Testis (tissue), 2 donors: ENCODE data around the gene C2CD4A.

Source experiments
- CTCF ChIP-seq, 3 experiments: fragments of 450-650 bp in 2 of 3; fragments of 200-600 bp in 1 of 3; sonication (generic) in 1 of 3; IDR thresholded peaks; one replicate each; pipeline ENCODE4 v1.5.1; 2016 to 2019; ENCODE audit warnings: antibody characterized with exemption in 3 of 3, mild to moderate bottlenecking in 2 of 3, moderate library complexity in 1 of 3
- POLR2A ChIP-seq: fragments of 450-650 bp; IDR thresholded peaks from one replicate; pipeline ENCODE4 v1.6.1; 2017; ENCODE audit warnings: antibody characterized with exemption, mild to moderate bottlenecking, moderate library complexity

- TF ChIP-seq POLR2A (no peak), CTCF (IDR thresholded peaks at IDR 0.05) (no peak)
Measured at GRCh38 chr15:62027916-62028315, 38.9 kb upstream of the C2CD4A start.
